Right ventricle myocardium superior (tissue), 1 donor: ENCODE measurements around the gene TP53BP2. TPM values are rescaled to one million over a fixed set of nuclear protein-coding genes. Genes with fewer than 3 reads are reported as not detected.
"Not testable (repeated sequence)": the region's sequence is repeated elsewhere in the genome, so short reads cannot be mapped to it uniquely, and the experiment has no call there.

Experiments
- ATAC-seq: fragments of 200-7000 bp; cut with Tn5 transposase; one replicate; pipeline ENCODE4 v1.9.1; 2020; ENCODE audit warnings: mild to moderate bottlenecking; ENCODE audit not compliant: poor library complexity
- DNase-seq: peaks from one replicate; pipeline ENCODE4 v3.0.0-alpha.2; 2020
- intact Hi-C: fragments of 100-400 bp; cut with DNase I; formaldehyde crosslinking; loops from one replicate; pipeline ENCODE4 v1.11.2; 2022
- total RNA-seq: library from RNA; stranded (reverse); fragmentation: NEBNext Ultra II Directional; extraction: Animal tissue kit (Norgen Biotek cat#: 25700); gene quantifications from one replicate; pipeline ENCODE4 v1.2.1, GENCODE V29; 2021
- donor health status: DM: no; HTN: yes; CAD: no; lungs with severe emphysema.

Gene TP53BP2
- total RNA-seq, 1 donor from 2014 or later = 16.1 TPM

- intact Hi-C loops = no loop called here
- ATAC-seq = peak; percentile 52
These were observed 34.1 kb downstream of the TP53BP2 start for GRCh38 chr1:223811634-223812101.

GRCh38 chr1:223810586-223810985, 35.2 kb downstream of the TP53BP2 start:
- no peak for ATAC-seq
- no peak for DNase-seq
- intact Hi-C loops = no loop called here

More at GRCh38 chr1:223811634-223812101, 34.1 kb downstream of the TP53BP2 start:
- DNase-seq = no peak

DNA sequence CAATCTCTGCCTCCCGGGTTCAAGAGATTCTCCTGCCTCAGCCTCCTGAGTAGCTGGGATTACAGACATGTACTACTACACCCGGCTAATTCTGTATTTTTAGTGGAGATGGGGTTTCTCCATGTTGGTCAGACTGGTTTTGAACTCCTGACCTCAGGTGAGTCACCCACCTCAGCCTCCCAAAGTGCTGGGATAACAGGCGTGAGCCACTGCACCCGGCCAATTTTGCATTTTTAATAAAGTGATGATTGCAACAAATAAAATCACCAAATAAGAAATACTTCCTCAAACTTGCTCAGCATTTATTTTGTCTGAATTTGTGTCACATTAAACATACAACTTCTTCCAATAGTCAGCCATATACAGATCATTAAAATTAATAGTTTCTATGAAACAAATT, 35.8 kb downstream of the TP53BP2 start:
- DNase-seq, intact Hi-C loops, ATAC-seq: not testable (repeated sequence)

DNA sequence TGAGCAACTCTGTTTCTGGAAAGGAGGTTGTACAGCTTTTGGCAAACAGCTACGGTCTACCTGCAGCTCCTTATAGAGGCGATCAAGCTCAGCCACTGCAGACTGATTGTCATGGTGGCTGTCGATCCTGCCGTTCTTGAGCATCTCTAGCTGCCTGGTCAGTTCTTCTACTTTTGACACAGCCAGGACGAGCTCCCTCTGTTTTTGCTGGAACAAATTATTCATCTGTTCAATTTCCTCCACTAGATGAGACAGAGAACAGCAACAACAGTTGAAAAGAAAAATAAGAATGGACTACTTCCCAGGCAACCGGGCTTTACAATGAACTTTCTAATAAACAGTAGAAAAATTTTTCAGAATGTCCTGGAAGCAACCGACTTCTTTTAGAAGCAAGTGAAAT, 42.5 kb downstream of the TP53BP2 start:
- DNase-seq (no peak), ATAC-seq (no peak)
- intact Hi-C loops = no loop called here

- no peak for ATAC-seq
- intact Hi-C loops = no loop called here
- DNase-seq = no peak
These were observed 43.1 kb downstream of the TP53BP2 start for GRCh38 chr1:223802602-223803001.

GRCh38 chr1:223802032-223802431, 43.7 kb downstream of the TP53BP2 start:
- DNase-seq = no peak
- intact Hi-C loops = no loop called here
- no peak for ATAC-seq

- DNase-seq (no peak), ATAC-seq (no peak)
- intact Hi-C loops = no loop called here
These were observed 49.5 kb downstream of the TP53BP2 start for GRCh38 chr1:223796210-223796609.

DNA sequence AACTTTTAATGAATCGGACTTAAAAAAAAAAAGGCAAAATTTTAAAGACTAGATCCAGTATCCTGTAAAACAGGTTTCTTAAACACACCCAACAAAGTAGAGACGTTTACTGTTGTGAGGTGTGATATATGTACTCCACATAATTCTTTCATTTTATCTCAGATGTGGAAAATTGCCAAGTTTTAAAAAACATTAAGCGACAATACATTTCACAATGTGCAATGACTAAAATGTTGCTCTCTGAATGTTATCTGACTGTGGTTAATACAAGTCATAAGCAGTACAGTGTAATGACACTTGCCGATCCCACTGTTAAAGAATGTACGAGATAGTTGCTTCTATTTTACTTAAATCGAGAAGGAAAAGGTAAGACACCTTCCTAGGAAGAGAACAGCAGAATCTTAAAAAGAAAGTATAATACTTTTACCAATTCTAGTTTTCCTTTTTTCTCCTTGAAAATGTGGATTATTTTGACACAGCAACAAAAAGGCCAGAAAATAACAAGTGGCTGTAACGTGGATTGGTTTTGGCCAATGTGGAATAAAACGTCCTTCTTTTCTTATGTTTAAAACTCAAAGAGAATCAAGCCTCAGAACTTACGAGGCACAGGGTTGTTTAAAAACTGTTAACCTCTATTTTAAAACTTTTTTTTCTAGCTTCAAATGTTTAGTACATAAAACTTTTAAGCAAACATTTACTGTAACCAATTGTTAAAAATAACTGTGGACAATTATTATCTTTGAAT, 51.4 kb downstream of the TP53BP2 start:
- no peak for DNase-seq
- intact Hi-C loops = no loop called here

GRCh38 chr1:223793716-223794115, 52.0 kb downstream of the TP53BP2 start:
- ATAC-seq = no peak
- intact Hi-C loops = no loop called here
- no peak for DNase-seq

More for the DNA sequence above, 51.4 kb downstream of the TP53BP2 start:
- ATAC-seq = no peak

GRCh38 chr1:223792046-223792445, 53.7 kb downstream of the TP53BP2 start:
- ATAC-seq (no peak), DNase-seq (no peak)
- intact Hi-C loops = no loop called here

- DNase-seq (no peak), ATAC-seq (no peak)
- intact Hi-C loops = no loop called here
These were observed 56.9 kb downstream of the TP53BP2 start for GRCh38 chr1:223788746-223789415.

GRCh38 chr1:223785808-223786207, 59.9 kb downstream of the TP53BP2 start:
- DNase-seq = no peak
- intact Hi-C loops = no loop called here
- no peak for ATAC-seq

- ATAC-seq = peak; percentile 62
These were observed 61.2 kb downstream of the TP53BP2 start for GRCh38 chr1:223784541-223784940.

DNA sequence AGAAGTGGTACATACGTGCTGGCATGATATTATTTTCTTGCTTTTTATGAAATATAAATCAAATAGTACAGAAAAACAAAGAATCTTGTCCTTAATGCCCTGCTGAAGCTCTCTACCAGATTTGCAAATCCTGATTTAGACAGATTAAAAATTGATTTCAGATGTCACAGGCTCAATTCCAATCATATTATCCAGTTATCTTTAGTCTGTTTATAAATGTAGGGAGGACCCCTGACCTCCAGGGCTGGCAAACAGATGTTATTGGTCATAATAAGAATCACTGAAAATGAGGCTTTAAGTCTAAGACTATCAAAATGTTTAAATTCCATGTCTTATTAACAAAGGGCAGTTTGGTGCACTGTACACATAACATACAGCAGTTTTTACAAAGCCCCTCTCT, 62.1 kb downstream of the TP53BP2 start:
- no peak for ATAC-seq
- intact Hi-C loops = no loop called here
- DNase-seq = no peak

More at GRCh38 chr1:223784541-223784940, 61.2 kb downstream of the TP53BP2 start:
- DNase-seq = no peak
- intact Hi-C loops = no loop called here

DNA sequence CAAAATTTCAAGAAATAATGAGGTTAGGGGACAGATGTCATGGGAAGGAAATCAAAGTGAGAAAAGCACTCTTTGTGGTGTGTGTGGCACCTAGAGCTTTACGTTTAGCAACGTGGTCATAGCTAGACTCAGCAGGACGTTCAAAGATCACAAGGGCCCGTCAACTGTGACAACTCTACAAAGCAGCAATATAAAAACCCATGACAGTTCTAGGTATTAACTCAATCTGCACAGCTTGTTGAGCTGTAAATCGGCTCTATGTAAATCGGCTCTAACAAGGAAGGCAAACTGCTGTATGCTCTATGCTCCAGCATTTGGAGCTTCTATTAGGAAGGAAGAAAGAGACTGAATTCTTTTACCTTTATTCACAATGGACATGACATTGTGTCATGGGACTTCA, 64.8 kb downstream of the TP53BP2 start:
- DNase-seq (no peak), ATAC-seq (no peak)
- intact Hi-C loops = no loop called here

DNA sequence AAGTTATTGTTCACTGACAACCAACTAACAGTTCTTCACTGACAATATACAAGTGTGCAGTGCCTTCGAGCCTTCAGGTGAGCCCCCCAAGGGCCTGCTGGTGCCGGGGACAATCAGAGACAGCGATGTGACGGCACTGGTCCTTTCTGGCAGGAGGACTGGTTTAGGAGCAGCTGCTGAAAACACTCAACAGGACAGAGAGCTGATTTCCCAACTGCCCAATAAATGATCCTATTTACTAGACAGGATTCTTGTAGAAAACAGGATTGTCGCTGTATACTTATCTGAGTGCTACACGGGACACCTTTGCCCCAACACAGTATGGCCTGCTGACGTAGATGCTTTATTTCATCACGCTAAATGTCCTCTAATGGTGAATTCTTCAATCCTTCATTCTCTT, 65.4 kb downstream of the TP53BP2 start:
- ATAC-seq = no peak
- no peak for DNase-seq
- intact Hi-C loops = no loop called here

DNA sequence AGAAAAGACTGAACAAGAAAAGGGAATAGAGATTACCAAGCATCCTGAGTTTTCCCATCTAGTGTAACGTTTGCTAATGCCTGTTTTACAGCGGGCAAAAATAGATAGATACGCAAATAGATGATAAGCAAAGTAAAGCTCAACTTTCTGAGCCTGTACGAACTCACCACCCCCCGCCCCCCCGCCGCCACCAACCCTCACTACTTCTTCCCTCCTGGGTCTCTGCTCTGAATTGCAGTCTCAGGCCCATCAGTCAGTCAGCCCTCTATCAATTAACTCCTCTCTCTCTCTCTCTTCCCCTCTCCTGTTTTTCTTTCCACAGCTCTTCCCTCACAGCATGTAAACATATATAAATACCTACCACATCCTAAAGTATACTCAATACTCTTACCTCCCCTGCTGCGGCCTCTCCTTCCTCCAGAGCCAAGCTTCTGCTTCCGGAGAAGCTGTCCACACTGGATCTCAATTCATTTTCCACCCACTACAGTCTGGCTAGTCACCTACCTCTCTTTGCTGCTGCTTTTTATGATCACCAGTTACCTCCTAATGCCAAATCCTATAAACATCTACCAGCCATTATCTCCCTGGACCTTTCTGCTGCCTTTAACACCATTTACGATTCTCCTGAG, 68.8 kb downstream of the TP53BP2 start:
- DNase-seq (no peak), ATAC-seq (no peak)
- intact Hi-C loops = no loop called here

- intact Hi-C loops = no loop called here
- DNase-seq (no peak), ATAC-seq (no peak)
These were observed 69.5 kb downstream of the TP53BP2 start for GRCh38 chr1:223776075-223776814.

- intact Hi-C loops = no loop called here
- no peak for ATAC-seq
- DNase-seq = no peak
These were observed 70.1 kb downstream of the TP53BP2 start for GRCh38 chr1:223775711-223776074.
